CD4-positive, CD25-positive, alpha-beta regulatory T cell (primary cell): ENCODE data around the gene OR10V1. TPM values are rescaled to one million over a fixed set of nuclear protein-coding genes. Genes with fewer than 3 reads are reported as not detected.
A peak's percentile ranks its signal among the peaks of the same experiment; 100 is the strongest.

Experiments
- ATAC-seq, 2 donors: fragments of 150-1000 bp; cut with Tn5 transposase; one replicate each; pipeline ENCODE4 v1.10.0; 2021; ENCODE audit warnings: low read depth in 2 of 2, moderate number of reproducible peaks in 2 of 2, moderate library complexity in 1 of 2
- DNase-seq, 3 donors: peaks; one replicate each; pipeline versions ENCODE4 v3.0.0 to v3.0.0-alpha.2; 2012 to 2022; ENCODE audit warnings: mixed read lengths in 1 of 3
- H3K27ac ChIP-seq: one replicate; pipeline ENCODE4 v1.7.0; 2013; ENCODE audit warnings: mild to moderate bottlenecking, low read length; ENCODE audit not compliant: insufficient read depth, poor library complexity, severe bottlenecking
- H3K27me3 ChIP-seq: one replicate; pipeline ENCODE4 v1.7.0; 2013; ENCODE audit warnings: low read length; ENCODE audit not compliant: control insufficient read depth, insufficient read depth
- H3K36me3 ChIP-seq: one replicate; pipeline ENCODE4 v1.7.0; 2013; ENCODE audit warnings: mild to moderate bottlenecking, low read length, moderate library complexity; ENCODE audit not compliant: control insufficient read depth, insufficient read depth
- H3K4me1 ChIP-seq: 2 replicates; pipeline ENCODE4 v1.7.0; 2013; ENCODE audit warnings: mild to moderate bottlenecking, low read length; ENCODE audit not compliant: insufficient read depth, control insufficient read depth, poor library complexity, severe bottlenecking
- H3K4me3 ChIP-seq: one replicate; pipeline ENCODE4 v1.7.0; 2013; ENCODE audit warnings: low read depth, mild to moderate bottlenecking, low read length, moderate library complexity
- H3K9me3 ChIP-seq, 2 experiments: 1 replicate in 1 of 2; 2 replicates in 1 of 2; pipeline ENCODE4 v1.7.0; 2013; ENCODE audit warnings: low read length in 2 of 2, mild to moderate bottlenecking in 1 of 2, moderate library complexity in 1 of 2; ENCODE audit not compliant: control insufficient read depth in 2 of 2
- H3K27ac Mint-ChIP-seq, 3 donors: one replicate each; pipeline ENCODE4 v1.8.0; 2020 to 2022; ENCODE audit warnings: mild to moderate bottlenecking in 3 of 3, mixed read lengths in 3 of 3, moderate library complexity in 2 of 3
- H3K27me3 Mint-ChIP-seq: one replicate; pipeline ENCODE4 v1.8.0; 2022; ENCODE audit warnings: mild to moderate bottlenecking, mixed read lengths
- H3K36me3 Mint-ChIP-seq: one replicate; pipeline ENCODE4 v1.8.0; 2020; ENCODE audit warnings: mixed read lengths
- H3K4me1 Mint-ChIP-seq, 4 donors: one replicate each; pipeline ENCODE4 v1.8.0; 2020 to 2022; ENCODE audit warnings: mixed read lengths in 4 of 4, mild to moderate bottlenecking in 1 of 4
- H3K4me3 Mint-ChIP-seq, 4 donors: one replicate each; pipeline ENCODE4 v1.8.0; 2020 to 2022; ENCODE audit warnings: mild to moderate bottlenecking in 4 of 4, mixed read lengths in 4 of 4, moderate library complexity in 3 of 4
- H3K9me3 Mint-ChIP-seq, 7 donors: one replicate each; pipeline ENCODE4 v1.8.0; 2020 to 2022; ENCODE audit warnings: mixed read lengths in 7 of 7, mild to moderate bottlenecking in 3 of 7, moderate library complexity in 2 of 7
- polyA plus RNA-seq, 4 donors: library from polyadenylated mRNA; unstranded; fragments of 300-500 nt; fragmentation: Illumina TruSeq; gene quantifications; one replicate each; pipeline ENCODE4 v1.2.3, GENCODE V29; 2021
- total RNA-seq: library from RNA; stranded (reverse); gene quantifications from one replicate; pipeline ENCODE4 v1.2.3, GENCODE V29; 2022

The OR10V1 gene
- total and polyA plus RNA-seq, 5 donors from 2014 or later = not detected

DNA sequence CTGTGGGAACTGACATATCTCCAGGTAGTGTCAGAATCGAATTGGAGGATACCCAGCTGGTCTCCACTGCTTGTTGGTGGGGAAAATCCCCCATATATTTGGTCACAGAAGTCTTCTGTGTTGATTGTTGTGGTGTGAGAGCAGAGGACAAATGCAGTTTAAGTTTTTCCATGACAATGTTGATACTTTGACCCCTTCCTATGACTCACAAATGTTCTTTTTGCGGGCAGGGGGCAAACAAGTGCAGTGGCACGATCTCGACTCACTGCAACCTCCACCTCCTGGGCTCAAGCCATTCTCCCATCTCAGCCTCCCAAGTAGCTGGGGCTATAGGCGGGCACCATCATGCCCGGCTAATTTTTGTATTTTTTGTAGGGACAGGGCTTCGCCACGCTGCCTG lies 37.4 kb downstream of the OR10V1 start:
- Mint-ChIP-seq H3K4me1 (no peaks in the 10 kb centered on the region), H3K9me3 (no peaks in the 10 kb centered on the region), H3K36me3 (no peaks in the 10 kb centered on the region), H3K27me3 (peaks cover 30% of the 10 kb centered on the region), H3K27ac (no peak overlapping the region), H3K4me3 (no peak overlapping the region)
- Histone ChIP-seq H3K27ac (no peak overlapping the region), H3K4me1 (no peaks in the 10 kb centered on the region), H3K36me3 (no peaks in the 10 kb centered on the region), H3K9me3 (no peaks in the 10 kb centered on the region), H3K4me3 (no peak overlapping the region), H3K27me3 (peaks cover 2% of the 10 kb centered on the region)
- no peak for ATAC-seq
- DNase-seq = no peak

DNA sequence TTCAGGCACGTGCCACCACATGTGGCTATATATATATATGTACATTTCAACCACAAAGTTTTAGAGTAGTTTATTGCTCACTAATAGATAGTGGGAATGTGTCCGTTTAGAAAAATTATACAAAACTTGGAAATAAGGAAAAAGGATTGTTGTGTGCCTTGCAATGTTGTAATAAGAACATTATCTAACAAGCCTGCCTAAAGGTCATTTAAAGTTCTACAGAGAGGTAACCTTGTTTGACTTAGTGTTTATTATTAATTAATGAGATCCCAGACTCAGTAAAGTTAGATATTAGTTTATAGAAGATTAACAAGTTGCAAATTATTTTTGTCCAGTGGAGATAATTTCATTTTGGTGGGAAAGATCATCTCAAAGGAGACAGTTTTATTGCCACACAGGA lies 39.4 kb downstream of the OR10V1 start:
- ATAC-seq = no peak
- peaks cover 10% of the 10 kb centered on the region for H3K4me1 ChIP-seq
- no peak for DNase-seq
- H3K4me3 ChIP-seq = no peak overlapping the region
- H3K27ac ChIP-seq = no peak overlapping the region
- H3K27me3 ChIP-seq = peaks cover 2% of the 10 kb centered on the region
- no peaks in the 10 kb centered on the region for H3K9me3 Mint-ChIP-seq
- H3K9me3 ChIP-seq = no peaks in the 10 kb centered on the region
- H3K36me3 ChIP-seq = no peaks in the 10 kb centered on the region
- no peaks in the 10 kb centered on the region for H3K36me3 Mint-ChIP-seq
- peaks cover 1 to 11% (median 8%) of the 10 kb centered on the region in 4 donors for H3K4me1 Mint-ChIP-seq
- no peak overlapping the region for H3K4me3 Mint-ChIP-seq
- no peak overlapping the region for H3K27ac Mint-ChIP-seq
- H3K27me3 Mint-ChIP-seq = peaks cover 21% of the 10 kb centered on the region

DNA sequence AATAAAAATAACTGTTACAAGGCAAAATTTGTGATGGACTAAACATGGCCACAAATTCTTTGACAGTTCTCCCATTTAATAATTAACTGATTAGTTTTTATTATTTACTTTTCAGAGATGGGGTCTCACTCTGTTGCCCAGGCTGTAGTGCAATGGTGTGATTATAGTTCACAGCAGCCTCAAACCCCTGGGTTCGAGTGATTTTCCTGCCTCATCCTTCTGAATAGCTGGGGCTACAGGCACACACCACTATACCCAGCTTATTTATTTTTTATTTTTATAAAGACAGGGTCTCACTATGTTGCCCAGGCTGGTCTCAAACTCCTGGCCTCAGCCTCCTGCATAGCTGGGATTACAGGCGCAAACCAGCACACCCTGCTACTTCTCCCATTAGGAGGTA lies 40.4 kb downstream of the OR10V1 start:
- ATAC-seq = no peak
- no peaks in the 10 kb centered on the region for H3K36me3 Mint-ChIP-seq

GRCh38 chr11:59671471-59671870 lies 42.2 kb downstream of the OR10V1 start:
- no peak overlapping the region for H3K27ac Mint-ChIP-seq
- H3K4me3 ChIP-seq = no peak overlapping the region
- no peaks in the 10 kb centered on the region for H3K9me3 Mint-ChIP-seq

More for the DNA sequence above, 40.4 kb downstream of the OR10V1 start:
- Histone ChIP-seq H3K27me3 (peaks cover 2% of the 10 kb centered on the region), H3K9me3 (no peaks in the 10 kb centered on the region), H3K27ac (no peak overlapping the region), H3K36me3 (no peaks in the 10 kb centered on the region), H3K4me1 (peaks cover 12% of the 10 kb centered on the region), H3K4me3 (no peak overlapping the region)
- H3K4me1 Mint-ChIP-seq = peaks cover 3 to 15% (median 10%) of the 10 kb centered on the region in 4 donors
- no peak for DNase-seq
- no peak overlapping the region for H3K4me3 Mint-ChIP-seq
- H3K27ac Mint-ChIP-seq = no peak overlapping the region
- H3K9me3 Mint-ChIP-seq = no peaks in the 10 kb centered on the region
- H3K27me3 Mint-ChIP-seq = peaks cover 17% of the 10 kb centered on the region

GRCh38 chr11:59669611-59670009 lies 44.0 kb downstream of the OR10V1 start:
- Mint-ChIP-seq H3K27me3 (peaks cover 5% of the 10 kb centered on the region), H3K4me3 (peak overlapping the region; percentile 93 to 99 (median 98)), H3K27ac (peak overlapping the region; percentile 99 to 100 (median 100)), H3K36me3 (peaks cover 15% of the 10 kb centered on the region), H3K4me1 (peaks cover 24 to 45% (median 34%) of the 10 kb centered on the region in 4 donors), H3K9me3 (no peaks in the 10 kb centered on the region)
- peaks cover 19% of the 10 kb centered on the region for H3K36me3 ChIP-seq
- no peak for ATAC-seq
- DNase-seq = no peak
- H3K27me3 ChIP-seq = no peaks in the 10 kb centered on the region
- H3K9me3 ChIP-seq = no peaks in the 10 kb centered on the region
- peaks cover 32% of the 10 kb centered on the region for H3K4me1 ChIP-seq
- H3K4me3 ChIP-seq = peak overlapping the region; percentile 90
- H3K27ac ChIP-seq = peak overlapping the region; percentile 99

More at GRCh38 chr11:59671471-59671870, 42.2 kb downstream of the OR10V1 start:
- H3K4me3 Mint-ChIP-seq = peak overlapping the region in 3 of 4 donors; percentile 21 to 46 (median 46)
- peaks cover 7% of the 10 kb centered on the region for H3K27me3 Mint-ChIP-seq
- Histone ChIP-seq H3K36me3 (peaks cover 3% of the 10 kb centered on the region), H3K27me3 (no peaks in the 10 kb centered on the region), H3K4me1 (peaks cover 30% of the 10 kb centered on the region), H3K27ac (no peak overlapping the region), H3K9me3 (no peaks in the 10 kb centered on the region)
- ATAC-seq = no peak
- peaks cover 19 to 30% (median 26%) of the 10 kb centered on the region in 4 donors for H3K4me1 Mint-ChIP-seq
- DNase-seq = no peak
- peaks cover 8% of the 10 kb centered on the region for H3K36me3 Mint-ChIP-seq

DNA sequence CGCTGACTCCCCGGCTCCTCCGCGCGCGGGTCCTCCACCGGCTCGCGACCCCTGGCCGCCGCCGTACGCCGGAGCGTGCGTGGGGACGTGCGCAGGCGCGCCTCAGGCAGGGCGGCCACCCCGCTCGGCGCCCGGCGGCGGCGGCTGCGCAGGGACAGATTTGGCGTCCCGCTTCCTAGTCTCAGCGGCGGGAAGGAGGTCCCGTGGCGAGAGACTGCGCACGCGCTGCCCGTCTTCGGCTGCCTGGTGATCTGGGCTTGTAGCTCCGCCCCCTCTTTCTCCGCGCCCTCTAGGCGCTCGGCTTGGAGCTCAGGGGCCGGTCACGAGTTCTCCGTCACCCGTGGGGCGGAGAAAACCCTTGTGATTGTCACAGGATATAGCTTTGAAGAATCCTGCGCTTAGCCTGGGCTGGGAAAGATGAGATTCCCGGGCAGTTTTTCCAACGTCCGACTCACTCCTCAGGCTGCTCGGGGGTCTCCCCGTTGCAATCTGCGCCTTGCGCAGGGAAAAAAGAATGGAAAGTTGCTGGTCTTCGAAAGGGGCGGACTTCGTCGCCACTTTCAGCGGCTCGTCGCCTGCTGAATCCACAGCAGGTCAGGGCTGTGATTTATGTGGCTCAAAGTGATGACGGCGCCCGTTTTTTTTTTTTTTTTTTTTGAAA lies 44.6 kb downstream of the OR10V1 start, which contains the start of gene PATL1:
Gene PATL1 (minus strand): TSS at position 88 of the 661 bp plus-strand sequence. CDS start 142 bp downstream, outside the sequence.
- ATAC-seq = peak; percentile 92 to 94
- no peaks in the 10 kb centered on the region for H3K27me3 ChIP-seq
- no peaks in the 10 kb centered on the region for H3K9me3 Mint-ChIP-seq

DNA sequence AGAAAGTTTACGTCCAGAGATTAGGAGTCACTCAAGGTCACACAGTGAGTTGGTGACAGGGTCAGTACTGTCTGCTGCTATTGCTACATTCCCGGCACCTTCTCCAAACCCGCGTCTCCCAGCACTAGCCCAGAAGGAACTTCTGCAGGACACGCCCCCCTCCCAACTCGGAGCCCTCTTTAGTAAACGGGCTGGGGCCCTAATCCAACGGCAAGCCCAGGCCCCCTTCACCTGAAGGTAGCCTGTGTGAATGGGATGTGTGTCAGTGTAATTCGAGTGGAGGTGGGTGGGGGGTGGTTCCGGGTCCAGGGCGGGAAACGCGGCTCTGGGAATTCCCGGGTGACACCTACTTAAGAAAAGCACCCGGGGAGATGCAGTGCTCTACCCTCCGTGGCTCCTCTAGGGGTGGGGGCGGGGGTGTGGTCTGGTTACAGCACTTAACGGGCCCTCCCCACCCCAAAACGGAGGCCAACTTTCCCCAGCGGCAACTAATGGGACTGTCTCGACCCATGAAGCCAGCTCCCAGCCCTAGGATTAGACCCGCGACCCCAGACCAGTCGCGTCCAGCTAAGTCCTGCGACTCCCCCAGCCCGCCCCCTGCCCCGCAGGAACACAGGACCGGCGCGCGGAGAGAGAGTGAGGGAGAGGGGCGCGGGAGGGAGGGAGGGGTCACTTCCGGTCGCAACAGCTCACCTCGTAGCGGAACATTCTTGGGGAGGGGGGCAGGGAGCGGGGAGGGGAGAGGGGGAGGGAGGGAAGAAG lies 45.3 kb downstream of the OR10V1 start:
- Histone ChIP-seq H3K9me3 (no peaks in the 10 kb centered on the region), H3K27ac (peak overlapping the region; percentile 99), H3K4me3 (peak overlapping the region; percentile 83), H3K27me3 (no peaks in the 10 kb centered on the region), H3K36me3 (peaks cover 26% of the 10 kb centered on the region), H3K4me1 (peaks cover 40% of the 10 kb centered on the region)
- H3K27me3 Mint-ChIP-seq = peaks cover 5% of the 10 kb centered on the region
- peaks cover 33 to 55% (median 42%) of the 10 kb centered on the region in 4 donors for H3K4me1 Mint-ChIP-seq
- H3K4me3 Mint-ChIP-seq = peak overlapping the region; percentile 93 to 98 (median 96)
- H3K9me3 Mint-ChIP-seq = no peaks in the 10 kb centered on the region
- DNase-seq = peak in 1 of 3 donors; percentile 66
- peak overlapping the region; percentile 90 to 100 (median 92) for H3K27ac Mint-ChIP-seq
- peak; percentile 1 to 11 for ATAC-seq
- peaks cover 19% of the 10 kb centered on the region for H3K36me3 Mint-ChIP-seq

More for the DNA sequence above, 44.6 kb downstream of the OR10V1 start, which contains the start of gene PATL1:
- peaks cover 35% of the 10 kb centered on the region for H3K4me1 ChIP-seq
- peak within 1 kb of the TSS; percentile 99 for H3K27ac ChIP-seq
- Mint-ChIP-seq H3K27me3 (peaks cover 5% of the 10 kb centered on the region), H3K4me3 (peak within 1 kb of the TSS; percentile 93 to 99 (median 98)), H3K4me1 (peaks cover 26 to 49% (median 38%) of the 10 kb centered on the region in 4 donors), H3K36me3 (peaks cover 17% of the 10 kb centered on the region), H3K27ac (peak within 1 kb of the TSS; percentile 99 to 100 (median 100))
- H3K4me3 ChIP-seq = peak within 1 kb of the TSS; percentile 90
- peak; percentile 99 for DNase-seq
- H3K36me3 ChIP-seq = peaks cover 21% of the 10 kb centered on the region
- H3K9me3 ChIP-seq = no peaks in the 10 kb centered on the region
